Liver (tissue), 9 donors: ENCODE measurements around the gene TNS3. TPM values are rescaled to one million over a fixed set of nuclear protein-coding genes. Genes with fewer than 3 reads are reported as not detected.
A peak's percentile ranks its signal among the peaks of the same experiment; 100 is the strongest.

Experiments
- DNase-seq: peaks from one replicate; pipeline ENCODE4 v3.0.0-alpha.2; 2017; ENCODE audit warnings: low spot score
- H3K27ac ChIP-seq, 2 donors: one replicate each; pipeline ENCODE4 v1.7.0; 2013; ENCODE audit warnings: inconsistent platforms in 2 of 2, low read length in 2 of 2, control low read depth in 1 of 2, low read depth in 1 of 2, mild to moderate bottlenecking in 1 of 2
- H3K27me3 ChIP-seq, 4 donors: one replicate each; pipeline versions ENCODE4 v1.6.1 to v1.7.0; 2013; ENCODE audit warnings: low read length in 3 of 4, inconsistent platforms in 1 of 4, mild to moderate bottlenecking in 1 of 4, moderate library complexity in 1 of 4; ENCODE audit not compliant: control insufficient read depth in 4 of 4, insufficient read depth in 4 of 4
- H3K36me3 ChIP-seq, 4 donors: one replicate each; pipeline versions ENCODE4 v1.6.1 to v1.7.0; 2013; ENCODE audit warnings: low read length in 3 of 4, mild to moderate bottlenecking in 3 of 4, low read depth in 1 of 4, moderate library complexity in 1 of 4; ENCODE audit not compliant: control insufficient read depth in 4 of 4, insufficient read depth in 3 of 4
- H3K4me1 ChIP-seq, 4 donors: one replicate each; pipeline versions ENCODE4 v1.6.1 to v1.7.0; 2013; ENCODE audit warnings: low read length in 3 of 4, mild to moderate bottlenecking in 3 of 4, moderate library complexity in 1 of 4; ENCODE audit not compliant: control insufficient read depth in 4 of 4, insufficient read depth in 4 of 4
- H3K4me3 ChIP-seq, 3 donors: one replicate each; pipeline versions ENCODE4 v1.6.1 to v1.7.0; 2013; ENCODE audit warnings: low read length in 3 of 3, control low read depth in 1 of 3, low read depth in 1 of 3, mild to moderate bottlenecking in 1 of 3
- H3K9ac ChIP-seq, 2 donors: one replicate each; pipeline ENCODE4 v1.7.0; 2013; ENCODE audit warnings: low read length in 2 of 2, mild to moderate bottlenecking in 2 of 2, moderate library complexity in 2 of 2, control low read depth in 1 of 2, low read depth in 1 of 2
- H3K9me3 ChIP-seq, 4 donors: one replicate each; pipeline versions ENCODE4 v1.6.1 to v1.7.0; 2013; ENCODE audit warnings: low read length in 3 of 4; ENCODE audit not compliant: control insufficient read depth in 4 of 4
- CTCF ChIP-seq: fragments of 150-350 bp; IDR thresholded peaks from 2 replicates; pipeline ENCODE4 v1.5.1; 2017; ENCODE audit warnings: improper control_type of control experiment, low read depth, low read length; ENCODE audit not compliant: missing input control
- EGR1 ChIP-seq, 2 donors: IDR thresholded peaks; 2 replicates each; pipeline ENCODE4 v1.6.1; 2016 to 2018; ENCODE audit warnings: antibody characterized with exemption in 2 of 2, low read depth in 2 of 2
- GABPA ChIP-seq, 2 donors: IDR thresholded peaks in 1 of 2; conservative IDR thresholded peaks in 1 of 2; 2 replicates each; pipeline ENCODE4 v1.6.1; 2016; ENCODE audit warnings: antibody characterized with exemption in 2 of 2, mild to moderate bottlenecking in 1 of 2, moderate library complexity in 1 of 2
- HNF4A ChIP-seq, 2 donors: conservative IDR thresholded peaks; 2 replicates each; pipeline ENCODE4 v1.6.1; 2016; ENCODE audit warnings: antibody characterized with exemption in 2 of 2, mild to moderate bottlenecking in 2 of 2
- HNF4G ChIP-seq: IDR thresholded peaks from 2 replicates; pipeline ENCODE4 v1.6.1; 2016; ENCODE audit warnings: antibody characterized with exemption
- JUND ChIP-seq, 2 donors: IDR thresholded peaks; 2 replicates each; pipeline ENCODE4 v1.6.1; 2016; ENCODE audit warnings: antibody characterized with exemption in 2 of 2
- MAX ChIP-seq: IDR thresholded peaks from 2 replicates; pipeline ENCODE4 v1.6.1; 2016; ENCODE audit warnings: antibody characterized with exemption
- NR2F2 ChIP-seq: IDR thresholded peaks from 2 replicates; pipeline ENCODE4 v1.6.1; 2016; ENCODE audit warnings: antibody characterized with exemption
- RXRA ChIP-seq, 2 donors: IDR thresholded peaks; 2 replicates each; pipeline ENCODE4 v1.6.1; 2017 to 2018; ENCODE audit warnings: antibody characterized with exemption in 2 of 2, mild to moderate bottlenecking in 1 of 2
- SP1 ChIP-seq: IDR thresholded peaks from 2 replicates; pipeline ENCODE4 v1.6.1; 2018; ENCODE audit warnings: antibody characterized with exemption, mild to moderate bottlenecking
- TAF1 ChIP-seq: conservative IDR thresholded peaks from 2 replicates; pipeline ENCODE4 v1.6.1; 2016; ENCODE audit warnings: antibody characterized with exemption, mild to moderate bottlenecking
- YY1 ChIP-seq: IDR thresholded peaks from 2 replicates; pipeline ENCODE4 v1.6.1; 2016; ENCODE audit warnings: antibody characterized with exemption, mild to moderate bottlenecking
- ZBTB33 ChIP-seq: IDR thresholded peaks from 2 replicates; pipeline ENCODE4 v1.6.1; 2016; ENCODE audit warnings: antibody characterized with exemption
- WGBS: extraction: QIAGEN DNeasy Blood & Tissue Kit; methylation state at CpG from one replicate; pipeline ENCODE4 v1.1.7; 2013; 5-methylcytosine and 5-hydroxymethylcytosine counted together
- polyA plus RNA-seq, 2 donors: library from polyadenylated mRNA; stranded (reverse) in 1 of 2; unstranded in 1 of 2; fragments of 200-250 nt in 1 of 2; fragments of >200 nt in 1 of 2; fragmentation: Nextera tagmentation in 1 of 2; extraction: Ambion mirVana in 1 of 2; gene quantifications; one replicate each; pipeline versions ENCODE4 v1.2.1 to v1.2.3, GENCODE V29; 2013 to 2015
- total RNA-seq, 2 donors: library from RNA; depleted of rRNA; stranded (reverse); fragments of >200 nt; gene quantifications; one replicate each; pipeline ENCODE4 v1.2.3, GENCODE V29; 2014
- TF ChIP-seq, protein P1 (sequence below): IDR thresholded peaks from 2 replicates; pipeline ENCODE4 v1.6.1; 2016; ENCODE audit warnings: antibody characterized with exemption, mild to moderate bottlenecking
- TF ChIP-seq, protein P2 (sequence below): IDR thresholded peaks from 2 replicates; pipeline ENCODE4 v1.6.1; 2016; ENCODE audit warnings: antibody characterized with exemption
- donor health status: healthy.
- donor health status: healthy.
- donor health status: healthy.
- donor health status: healthy.
- donor health status: healthy.

TNS3 gene
- total and polyA plus RNA-seq, 4 donors: 16.8 to 100 (median 29.5) TPM

DNA sequence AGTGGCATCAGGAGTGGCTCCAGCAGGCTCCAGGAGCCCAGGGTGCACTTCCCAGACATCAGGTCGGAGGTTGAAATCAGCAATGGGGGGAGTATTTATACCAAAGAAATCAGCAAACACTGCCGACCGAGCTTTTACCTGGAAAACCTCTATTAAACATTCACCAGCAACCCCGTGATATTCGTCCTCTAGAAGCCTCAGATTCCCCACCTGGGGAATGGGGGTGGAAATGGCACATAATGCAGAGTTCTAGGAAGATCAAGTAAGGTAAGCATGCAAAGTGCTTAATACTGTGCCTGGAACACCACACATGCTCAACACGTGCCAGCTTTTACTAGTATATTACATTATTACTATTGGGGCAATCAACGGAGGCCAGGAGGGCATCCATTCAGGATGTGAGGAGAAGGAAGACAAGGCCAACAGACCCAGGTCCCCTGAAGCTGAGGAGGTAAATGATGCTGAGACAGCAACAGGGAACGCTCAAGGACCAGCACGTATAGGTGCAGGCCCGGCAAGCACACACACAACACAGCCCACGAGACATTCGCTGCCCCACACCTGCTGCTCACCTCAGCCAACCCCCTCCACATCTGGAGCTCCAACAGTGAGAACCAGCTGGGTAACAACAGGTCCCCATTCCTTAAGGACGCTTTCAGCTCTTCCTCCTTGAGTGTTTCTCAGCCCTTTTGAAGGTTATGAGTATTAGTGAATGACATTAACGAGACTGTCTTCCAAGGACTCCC is 125.5 kb downstream of the TNS3 start:
- no peak overlapping the region for H3K9ac ChIP-seq
- H3K27ac ChIP-seq: peak overlapping the region; percentile 87 to 94
- H3K27me3 ChIP-seq: no peaks in the 10 kb centered on the region
- H3K9me3 ChIP-seq: no peaks in the 10 kb centered on the region
- no peak for DNase-seq
- WGBS: 60% methylated on average over 14 of the region's 14 CpGs
- no peaks in the 10 kb centered on the region for H3K36me3 ChIP-seq
- peaks cover 43 to 90% (median 73%) of the 10 kb centered on the region in 4 donors for H3K4me1 ChIP-seq
- no peak overlapping the region for H3K4me3 ChIP-seq
- TF ChIP-seq ZBTB33: no peak
- TF ChIP-seq HNF4G: no peak
- peak; percentile 51 to 61 for TF ChIP-seq HNF4A (conservative IDR thresholded peaks at IDR 0.05)
- TF ChIP-seq YY1: peak; percentile 31
- TF ChIP-seq MAX: peak; percentile 23
- TF ChIP-seq, protein P1, sequence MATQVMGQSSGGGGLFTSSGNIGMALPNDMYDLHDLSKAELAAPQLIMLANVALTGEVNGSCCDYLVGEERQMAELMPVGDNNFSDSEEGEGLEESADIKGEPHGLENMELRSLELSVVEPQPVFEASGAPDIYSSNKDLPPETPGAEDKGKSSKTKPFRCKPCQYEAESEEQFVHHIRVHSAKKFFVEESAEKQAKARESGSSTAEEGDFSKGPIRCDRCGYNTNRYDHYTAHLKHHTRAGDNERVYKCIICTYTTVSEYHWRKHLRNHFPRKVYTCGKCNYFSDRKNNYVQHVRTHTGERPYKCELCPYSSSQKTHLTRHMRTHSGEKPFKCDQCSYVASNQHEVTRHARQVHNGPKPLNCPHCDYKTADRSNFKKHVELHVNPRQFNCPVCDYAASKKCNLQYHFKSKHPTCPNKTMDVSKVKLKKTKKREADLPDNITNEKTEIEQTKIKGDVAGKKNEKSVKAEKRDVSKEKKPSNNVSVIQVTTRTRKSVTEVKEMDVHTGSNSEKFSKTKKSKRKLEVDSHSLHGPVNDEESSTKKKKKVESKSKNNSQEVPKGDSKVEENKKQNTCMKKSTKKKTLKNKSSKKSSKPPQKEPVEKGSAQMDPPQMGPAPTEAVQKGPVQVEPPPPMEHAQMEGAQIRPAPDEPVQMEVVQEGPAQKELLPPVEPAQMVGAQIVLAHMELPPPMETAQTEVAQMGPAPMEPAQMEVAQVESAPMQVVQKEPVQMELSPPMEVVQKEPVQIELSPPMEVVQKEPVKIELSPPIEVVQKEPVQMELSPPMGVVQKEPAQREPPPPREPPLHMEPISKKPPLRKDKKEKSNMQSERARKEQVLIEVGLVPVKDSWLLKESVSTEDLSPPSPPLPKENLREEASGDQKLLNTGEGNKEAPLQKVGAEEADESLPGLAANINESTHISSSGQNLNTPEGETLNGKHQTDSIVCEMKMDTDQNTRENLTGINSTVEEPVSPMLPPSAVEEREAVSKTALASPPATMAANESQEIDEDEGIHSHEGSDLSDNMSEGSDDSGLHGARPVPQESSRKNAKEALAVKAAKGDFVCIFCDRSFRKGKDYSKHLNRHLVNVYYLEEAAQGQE: no peak
- TF ChIP-seq NR2F2: no peak
- TF ChIP-seq EGR1 (IDR thresholded peaks at IDR 0.05; ENCODE audit: low read depth in 2 of 2): peak in 1 of 2 donors; percentile 47
- peak; percentile 85 for TF ChIP-seq RXRA (IDR thresholded peaks at IDR 0.05)
- no peak for TF ChIP-seq CTCF
- TF ChIP-seq SP1: peak; percentile 39

DNA sequence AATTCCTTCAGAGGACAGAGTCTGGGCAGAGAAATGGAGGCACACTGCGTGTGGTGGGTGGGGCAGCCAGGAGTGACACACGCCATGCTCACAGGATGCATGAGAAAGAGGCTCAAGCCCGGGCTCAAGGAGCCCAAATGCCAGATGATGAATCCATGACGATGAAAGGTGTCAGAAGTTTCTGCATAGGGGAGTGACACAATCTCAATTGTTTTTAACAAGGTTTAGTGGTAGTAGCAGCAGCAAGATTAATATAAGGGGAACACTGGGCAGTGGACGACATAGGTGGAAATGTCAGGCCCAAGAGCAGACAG is 126.1 kb downstream of the TNS3 start:
- no peaks in the 10 kb centered on the region for H3K9me3 ChIP-seq
- H3K36me3 ChIP-seq: no peaks in the 10 kb centered on the region
- H3K4me1 ChIP-seq: peaks cover 37 to 84% (median 67%) of the 10 kb centered on the region in 4 donors

More for the DNA sequence above, 126.1 kb downstream of the TNS3 start:
- no peak for TF ChIP-seq MAX
- TF ChIP-seq EGR1 (IDR thresholded peaks at IDR 0.05; ENCODE audit: low read depth in 2 of 2): no peak
- no peak for TF ChIP-seq GABPA (IDR thresholded peaks at IDR 0.05 in 1 of 2, conservative IDR thresholded peaks at IDR 0.05 in 1 of 2)
- TF ChIP-seq, protein P2, sequence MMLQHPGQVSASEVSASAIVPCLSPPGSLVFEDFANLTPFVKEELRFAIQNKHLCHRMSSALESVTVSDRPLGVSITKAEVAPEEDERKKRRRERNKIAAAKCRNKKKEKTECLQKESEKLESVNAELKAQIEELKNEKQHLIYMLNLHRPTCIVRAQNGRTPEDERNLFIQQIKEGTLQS: no peak
- no peak for TF ChIP-seq JUND (IDR thresholded peaks at IDR 0.05)
- TF ChIP-seq YY1: no peak
- no peak for TF ChIP-seq RXRA (IDR thresholded peaks at IDR 0.05)
- no peak for TF ChIP-seq TAF1
- no peak for TF ChIP-seq SP1
- no peak for TF ChIP-seq CTCF
- Histone ChIP-seq H3K27me3 (no peaks in the 10 kb centered on the region), H3K27ac (peak overlapping the region; percentile 87 to 94), H3K4me3 (no peak overlapping the region), H3K9ac (no peak overlapping the region)
- WGBS: 74% methylated on average over 5 of the region's 5 CpGs
- no peak for DNase-seq
